K562 (cell line): ENCODE results near the gene RAB17. TPM values are rescaled to one million over a fixed set of nuclear protein-coding genes. Genes with fewer than 3 reads are reported as not detected.

Experiments
- HDAC1 ChIP-seq, 2 experiments: fragments of 450-650 bp; IDR thresholded peaks; 2 replicates each; pipeline ENCODE4 v1.6.1; 2016 to 2017; ENCODE audit warnings: inconsistent platforms in 1 of 2, mild to moderate bottlenecking in 1 of 2, moderate library complexity in 1 of 2
- MCM3 ChIP-seq: fragments of 450-650 bp; IDR thresholded peaks from 2 replicates; pipeline ENCODE4 v1.6.1; 2016
- PPARD ChIP-seq: fragments of 250-450 bp; sonication (Bioruptor Pico); IDR thresholded peaks from 2 replicates; pipeline ENCODE4 v1.8.0; 2022; ENCODE audit warnings: inconsistent platforms, mild to moderate bottlenecking, moderate library complexity
- SRSF3 ChIP-seq: fragments of 200-400 bp; formaldehyde crosslinking; IDR thresholded peaks from 2 replicates; pipeline ENCODE4 v1.6.1; 2016; ENCODE audit warnings: mild to moderate bottlenecking, low read length, moderate library complexity; ENCODE audit not compliant: insufficient read depth
- ZNF668 ChIP-seq: fragments of 250-450 bp; sonication (Bioruptor Pico); IDR thresholded peaks from 2 replicates; pipeline ENCODE4 v1.8.0; 2022; ENCODE audit warnings: mild to moderate bottlenecking, inconsistent platforms
- ZNF79 ChIP-seq: fragments of 250-450 bp; sonication (Bioruptor Pico); IDR thresholded peaks from 2 replicates; pipeline ENCODE4 v1.4.0; 2020; ENCODE audit warnings: low read depth, mild to moderate bottlenecking, moderate library complexity
- polyA plus RNA-seq, 8 experiments: library from polyadenylated mRNA; depleted of rRNA in 4 of 8; stranded (reverse) in 5 of 8; unstranded in 3 of 8; fragments of >200 nt; fragmentation: Nextera tagmentation in 2 of 8; fragmentation: Illumina TruSeq in 1 of 8; extraction: Ambion mirVana in 2 of 8; extraction: Trizol in 1 of 8; gene quantifications; 2 replicates each; pipeline versions ENCODE4 v1.2.1 to v1.2.3, GENCODE V29; 2011 to 2014; ENCODE audit warnings: inconsistent platforms in 1 of 8, missing spikeins in 1 of 8
- total RNA-seq, 7 experiments: library from RNA; depleted of rRNA in 6 of 7; stranded (reverse); fragments of >200 nt in 6 of 7; fragmentation: Illumina TruSeq in 2 of 7; extraction: Trizol in 2 of 7; gene quantifications; 2 replicates each; pipeline versions ENCODE4 v1.2.1 to v1.2.3, GENCODE V29; 2011 to 2021; ENCODE audit warnings: low replicate concordance in 1 of 7
- TF ChIP-seq, protein P1 (sequence below): sonication (generic); formaldehyde crosslinking; IDR thresholded peaks from 2 replicates; pipeline ENCODE4 v1.8.0; 2023; ENCODE audit warnings: missing genetic modification reagents, mild to moderate bottlenecking, borderline replicate concordance

RAB17 gene
- total and polyA plus RNA-seq, 9 of the 15 experiments (the other 6 are each of a cell fraction or from before 2014, with no cell fraction given), result 0.13 TPM; not detected in 8

DNA sequence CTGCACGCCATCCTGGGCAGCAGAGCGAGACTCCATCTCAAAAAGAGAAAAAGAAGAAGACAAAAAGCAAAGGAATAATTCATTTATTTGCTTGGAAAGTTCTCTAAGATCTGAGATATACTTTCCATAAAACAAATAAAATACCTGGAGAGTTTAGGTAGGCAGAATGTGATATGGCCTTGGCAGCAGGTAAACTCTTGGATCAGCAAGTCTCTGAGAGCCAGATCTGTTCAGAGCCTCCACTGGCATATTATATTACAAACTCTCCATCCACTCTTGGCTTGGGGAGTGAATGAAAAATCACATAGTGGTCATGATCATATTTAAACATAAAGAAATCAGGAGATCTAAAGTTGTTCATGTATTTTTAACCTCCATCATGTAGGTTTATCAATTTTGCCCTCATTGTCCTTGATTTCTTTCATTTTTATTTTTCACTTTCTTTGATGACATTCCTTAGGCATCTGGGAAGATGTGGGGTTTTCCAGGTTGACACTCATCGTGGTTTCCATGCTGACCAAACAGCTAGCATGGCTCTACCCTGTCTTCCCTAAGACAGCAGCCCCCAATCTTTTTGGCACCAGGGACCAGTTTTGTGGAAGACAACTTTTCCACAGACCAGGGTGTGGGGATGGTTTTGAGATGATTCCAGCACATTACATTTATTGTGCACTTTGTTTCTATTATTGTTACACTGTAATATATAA, 47.0 kb upstream of the RAB17 start (continued):
- TF ChIP-seq SRSF3 (no peak), PPARD (CRISPR knock-in tag) (no peak), ZNF668 (CRISPR knock-in tag) (no peak), HDAC1 (IDR thresholded peaks at IDR 0.05) (no peak), ZNF79 (CRISPR knock-in tag) (no peak), MCM3 (no peak)
- TF ChIP-seq, protein P1, sequence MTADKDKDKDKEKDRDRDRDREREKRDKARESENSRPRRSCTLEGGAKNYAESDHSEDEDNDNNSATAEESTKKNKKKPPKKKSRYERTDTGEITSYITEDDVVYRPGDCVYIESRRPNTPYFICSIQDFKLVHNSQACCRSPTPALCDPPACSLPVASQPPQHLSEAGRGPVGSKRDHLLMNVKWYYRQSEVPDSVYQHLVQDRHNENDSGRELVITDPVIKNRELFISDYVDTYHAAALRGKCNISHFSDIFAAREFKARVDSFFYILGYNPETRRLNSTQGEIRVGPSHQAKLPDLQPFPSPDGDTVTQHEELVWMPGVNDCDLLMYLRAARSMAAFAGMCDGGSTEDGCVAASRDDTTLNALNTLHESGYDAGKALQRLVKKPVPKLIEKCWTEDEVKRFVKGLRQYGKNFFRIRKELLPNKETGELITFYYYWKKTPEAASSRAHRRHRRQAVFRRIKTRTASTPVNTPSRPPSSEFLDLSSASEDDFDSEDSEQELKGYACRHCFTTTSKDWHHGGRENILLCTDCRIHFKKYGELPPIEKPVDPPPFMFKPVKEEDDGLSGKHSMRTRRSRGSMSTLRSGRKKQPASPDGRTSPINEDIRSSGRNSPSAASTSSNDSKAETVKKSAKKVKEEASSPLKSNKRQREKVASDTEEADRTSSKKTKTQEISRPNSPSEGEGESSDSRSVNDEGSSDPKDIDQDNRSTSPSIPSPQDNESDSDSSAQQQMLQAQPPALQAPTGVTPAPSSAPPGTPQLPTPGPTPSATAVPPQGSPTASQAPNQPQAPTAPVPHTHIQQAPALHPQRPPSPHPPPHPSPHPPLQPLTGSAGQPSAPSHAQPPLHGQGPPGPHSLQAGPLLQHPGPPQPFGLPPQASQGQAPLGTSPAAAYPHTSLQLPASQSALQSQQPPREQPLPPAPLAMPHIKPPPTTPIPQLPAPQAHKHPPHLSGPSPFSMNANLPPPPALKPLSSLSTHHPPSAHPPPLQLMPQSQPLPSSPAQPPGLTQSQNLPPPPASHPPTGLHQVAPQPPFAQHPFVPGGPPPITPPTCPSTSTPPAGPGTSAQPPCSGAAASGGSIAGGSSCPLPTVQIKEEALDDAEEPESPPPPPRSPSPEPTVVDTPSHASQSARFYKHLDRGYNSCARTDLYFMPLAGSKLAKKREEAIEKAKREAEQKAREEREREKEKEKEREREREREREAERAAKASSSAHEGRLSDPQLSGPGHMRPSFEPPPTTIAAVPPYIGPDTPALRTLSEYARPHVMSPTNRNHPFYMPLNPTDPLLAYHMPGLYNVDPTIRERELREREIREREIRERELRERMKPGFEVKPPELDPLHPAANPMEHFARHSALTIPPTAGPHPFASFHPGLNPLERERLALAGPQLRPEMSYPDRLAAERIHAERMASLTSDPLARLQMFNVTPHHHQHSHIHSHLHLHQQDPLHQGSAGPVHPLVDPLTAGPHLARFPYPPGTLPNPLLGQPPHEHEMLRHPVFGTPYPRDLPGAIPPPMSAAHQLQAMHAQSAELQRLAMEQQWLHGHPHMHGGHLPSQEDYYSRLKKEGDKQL (CRISPR knock-in tag), result no peak
- TF ChIP-seq, all 486 proteins: peak for 0
